PFSK-1 (cell line): ENCODE measurements around the gene BTBD9.

Source experiments
- FOXP2 ChIP-seq: optimal IDR thresholded peaks from 2 replicates; pipeline ENCODE3; 2011; ENCODE audit warnings: borderline replicate concordance, control low read depth, inconsistent platforms; ENCODE audit not compliant: insufficient read depth; ENCODE audit errors: extremely low read length, extremely low read depth
- POLR2AphosphoS5 ChIP-seq: IDR thresholded peaks from 2 replicates; pipeline ENCODE4 v1.6.1; 2012; ENCODE audit warnings: low read depth, mild to moderate bottlenecking, control low read depth, low read length, moderate library complexity
- SIN3A ChIP-seq: IDR thresholded peaks from 2 replicates; pipeline ENCODE4 v1.6.1; 2012; ENCODE audit warnings: mild to moderate bottlenecking, low read length, moderate library complexity, borderline replicate concordance; ENCODE audit not compliant: insufficient read depth
- TAF1 ChIP-seq: IDR thresholded peaks from 2 replicates; pipeline ENCODE4 v1.6.1; 2012; ENCODE audit warnings: low read length, control low read depth, borderline replicate concordance; ENCODE audit not compliant: insufficient read depth
- TF ChIP-seq, protein P1 (sequence below), 2 experiments: IDR thresholded peaks; 2 replicates each; pipeline versions ENCODE4 v1.6.1 to v1.8.0; 2011 to 2012; ENCODE audit warnings: low read depth in 2 of 2, low read length in 2 of 2, control low read depth in 1 of 2, inconsistent platforms in 1 of 2, mild to moderate bottlenecking in 1 of 2, moderate library complexity in 1 of 2; ENCODE audit not compliant: insufficient read depth in 1 of 2

BTBD9 gene

DNA sequence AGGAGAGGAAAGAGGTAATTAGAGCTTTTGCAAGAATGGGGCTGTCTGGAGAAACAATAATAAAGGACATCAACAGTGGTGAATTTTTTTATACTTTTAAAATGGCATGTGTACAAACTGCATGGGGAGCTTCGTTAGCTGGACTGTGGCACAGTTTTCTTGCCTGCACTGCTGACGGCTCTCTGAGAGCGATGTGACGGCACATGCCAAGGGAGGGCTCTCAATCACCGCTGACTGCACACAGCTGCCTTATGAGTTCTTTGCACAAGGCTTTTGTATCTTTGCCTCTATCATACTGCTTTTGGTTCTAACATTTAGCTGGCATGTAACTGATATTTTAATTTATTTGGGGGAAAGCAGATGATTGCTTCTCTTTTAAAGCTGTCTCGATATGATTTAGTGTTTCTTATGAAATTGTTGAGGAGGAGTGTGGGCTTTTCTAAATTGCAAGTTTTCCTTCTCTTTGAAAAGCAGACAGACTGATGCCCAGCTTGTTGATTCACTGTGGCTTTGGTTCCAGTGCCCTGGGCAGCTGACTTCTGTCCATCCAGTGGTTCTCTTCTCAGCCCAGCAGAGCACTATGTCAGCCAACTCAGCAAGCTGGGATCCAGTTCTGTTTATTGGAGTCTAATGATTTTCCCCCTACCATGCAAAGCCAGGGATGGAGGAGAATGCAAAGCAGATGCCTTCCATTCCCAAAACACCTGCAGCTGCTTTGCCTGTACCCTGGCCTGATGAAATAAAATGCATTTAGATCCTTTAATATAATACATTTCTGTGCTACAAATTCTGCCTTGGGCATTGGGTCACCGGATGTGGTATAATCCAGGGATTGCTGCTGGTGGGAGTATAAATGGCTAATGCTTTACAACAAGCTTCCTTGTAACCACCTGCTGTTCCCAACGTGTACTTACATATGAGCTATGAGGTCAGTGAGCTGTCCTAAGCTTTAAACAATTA is 496.3 kb downstream of the BTBD9 start:
- TF ChIP-seq TAF1 (no peak), POLR2AphosphoS5 (no peak), FOXP2 (no peak), SIN3A (no peak)
- TF ChIP-seq, protein P1, sequence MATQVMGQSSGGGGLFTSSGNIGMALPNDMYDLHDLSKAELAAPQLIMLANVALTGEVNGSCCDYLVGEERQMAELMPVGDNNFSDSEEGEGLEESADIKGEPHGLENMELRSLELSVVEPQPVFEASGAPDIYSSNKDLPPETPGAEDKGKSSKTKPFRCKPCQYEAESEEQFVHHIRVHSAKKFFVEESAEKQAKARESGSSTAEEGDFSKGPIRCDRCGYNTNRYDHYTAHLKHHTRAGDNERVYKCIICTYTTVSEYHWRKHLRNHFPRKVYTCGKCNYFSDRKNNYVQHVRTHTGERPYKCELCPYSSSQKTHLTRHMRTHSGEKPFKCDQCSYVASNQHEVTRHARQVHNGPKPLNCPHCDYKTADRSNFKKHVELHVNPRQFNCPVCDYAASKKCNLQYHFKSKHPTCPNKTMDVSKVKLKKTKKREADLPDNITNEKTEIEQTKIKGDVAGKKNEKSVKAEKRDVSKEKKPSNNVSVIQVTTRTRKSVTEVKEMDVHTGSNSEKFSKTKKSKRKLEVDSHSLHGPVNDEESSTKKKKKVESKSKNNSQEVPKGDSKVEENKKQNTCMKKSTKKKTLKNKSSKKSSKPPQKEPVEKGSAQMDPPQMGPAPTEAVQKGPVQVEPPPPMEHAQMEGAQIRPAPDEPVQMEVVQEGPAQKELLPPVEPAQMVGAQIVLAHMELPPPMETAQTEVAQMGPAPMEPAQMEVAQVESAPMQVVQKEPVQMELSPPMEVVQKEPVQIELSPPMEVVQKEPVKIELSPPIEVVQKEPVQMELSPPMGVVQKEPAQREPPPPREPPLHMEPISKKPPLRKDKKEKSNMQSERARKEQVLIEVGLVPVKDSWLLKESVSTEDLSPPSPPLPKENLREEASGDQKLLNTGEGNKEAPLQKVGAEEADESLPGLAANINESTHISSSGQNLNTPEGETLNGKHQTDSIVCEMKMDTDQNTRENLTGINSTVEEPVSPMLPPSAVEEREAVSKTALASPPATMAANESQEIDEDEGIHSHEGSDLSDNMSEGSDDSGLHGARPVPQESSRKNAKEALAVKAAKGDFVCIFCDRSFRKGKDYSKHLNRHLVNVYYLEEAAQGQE (IDR thresholded peaks at IDR 0.05; ENCODE audit: insufficient read depth in 1 of 2, low read depth in 2 of 2, low read length in 2 of 2), result no peak

DNA sequence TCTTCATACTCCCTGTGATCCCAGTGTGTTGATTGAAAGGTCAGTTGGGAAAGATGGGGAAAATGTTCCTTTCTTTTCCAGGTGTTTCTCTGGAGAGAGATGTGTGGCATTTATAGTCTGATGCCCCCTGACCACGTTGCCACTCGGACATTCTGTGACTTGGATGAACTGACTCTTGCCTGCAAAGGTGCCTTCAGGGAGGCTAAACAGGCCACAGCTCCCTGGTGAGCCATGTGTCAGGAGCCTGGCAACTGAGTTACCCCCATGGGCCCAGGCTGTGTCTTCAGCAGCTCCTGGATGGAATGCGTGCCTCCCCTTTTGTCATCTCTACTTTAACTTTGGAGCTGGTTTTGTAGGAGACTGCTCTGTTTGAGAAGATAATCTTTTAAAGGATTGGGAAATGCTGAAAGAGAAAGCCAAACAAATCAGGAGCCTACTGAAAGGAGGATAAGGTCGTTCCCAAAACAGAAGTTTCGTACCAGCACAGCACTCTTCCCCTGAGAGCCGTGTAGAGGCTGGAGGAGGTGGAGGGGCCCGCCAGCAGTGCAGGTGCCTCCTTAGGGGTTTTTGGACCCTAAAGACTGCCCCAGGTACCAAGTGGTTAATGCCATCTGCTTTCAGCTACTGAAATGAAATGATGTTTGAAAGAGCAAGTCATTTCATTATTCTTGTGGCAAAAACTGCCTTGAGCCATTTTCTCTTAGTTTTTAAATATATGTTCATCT is 497.4 kb downstream of the BTBD9 start:
- TF ChIP-seq, protein P1 (IDR thresholded peaks at IDR 0.05; ENCODE audit: insufficient read depth in 1 of 2, low read depth in 2 of 2, low read length in 2 of 2), result no peak
- no peak for TF ChIP-seq POLR2AphosphoS5
- no peak for TF ChIP-seq FOXP2
- TF ChIP-seq SIN3A, result no peak
- no peak for TF ChIP-seq TAF1

DNA sequence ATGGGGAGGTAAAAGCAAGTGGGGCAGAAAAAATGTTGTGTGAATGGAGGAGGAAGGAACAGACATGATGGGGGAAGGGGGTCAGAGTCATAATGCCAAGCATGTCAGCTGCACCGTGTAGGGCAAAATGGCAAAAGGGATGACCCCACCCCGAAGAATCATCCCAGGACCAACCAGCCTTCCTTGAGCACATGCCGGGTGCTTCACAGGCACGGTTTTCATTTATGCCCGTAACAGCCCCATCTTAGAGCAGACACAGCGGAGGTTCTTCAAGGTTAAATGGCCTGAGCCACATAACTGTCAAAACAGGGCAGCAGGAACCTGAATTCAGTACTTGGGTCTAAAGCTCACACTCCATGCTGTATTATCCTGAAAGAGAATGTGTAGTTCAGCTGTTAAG is 498.0 kb downstream of the BTBD9 start:
- TF ChIP-seq FOXP2 (no peak), SIN3A (no peak), TAF1 (no peak)
- TF ChIP-seq, protein P1 (IDR thresholded peaks at IDR 0.05; ENCODE audit: insufficient read depth in 1 of 2, low read depth in 2 of 2, low read length in 2 of 2), result no peak

DNA sequence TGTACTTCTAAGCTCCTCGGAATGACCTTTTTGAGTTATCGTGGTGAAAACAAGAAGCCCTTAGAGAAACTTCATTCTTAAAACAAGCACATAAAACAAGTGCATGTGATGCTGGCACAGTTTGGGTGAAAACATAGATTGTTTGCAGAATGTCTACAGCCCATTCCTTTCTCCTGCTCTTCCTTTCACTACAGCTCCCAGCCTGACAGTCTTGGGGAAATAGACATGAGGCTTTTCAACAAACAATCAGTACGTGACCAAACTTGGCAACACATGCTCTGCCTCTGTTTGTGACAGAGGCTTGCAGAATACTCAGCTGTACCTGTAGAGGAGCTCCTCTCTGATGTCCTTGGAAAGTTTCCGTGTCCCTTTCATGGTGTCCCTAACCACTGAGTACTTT is 498.6 kb downstream of the BTBD9 start:
- TF ChIP-seq FOXP2, result no peak
- no peak for TF ChIP-seq SIN3A
- TF ChIP-seq, protein P1 (IDR thresholded peaks at IDR 0.05; ENCODE audit: insufficient read depth in 1 of 2, low read depth in 2 of 2, low read length in 2 of 2), result no peak
- TF ChIP-seq TAF1, result no peak
